AG08396 (cell line): ENCODE measurements around the gene PTCH2.
"Not testable (repeated sequence)": the region's sequence is repeated elsewhere in the genome, so short reads cannot be mapped to it uniquely, and the experiment has no call there.

Experiments used
- DNase-seq: peaks from one replicate; pipeline ENCODE4 v3.0.0; 2012; ENCODE audit warnings: low spot score, mixed read lengths

PTCH2 gene

GRCh38 chr1:44842486-44842861 is 579 bp downstream of the PTCH2 start:
- DNase-seq = no peak

GRCh38 chr1:44839576-44839975 is 3.5 kb downstream of the PTCH2 start:
- no peak for DNase-seq

GRCh38 chr1:44838294-44838693 is 4.8 kb downstream of the PTCH2 start:
- DNase-seq = not testable (repeated sequence)

- peak; percentile 84 for DNase-seq
These were observed 7.0 kb downstream of the PTCH2 start for GRCh38 chr1:44835738-44836675.

- no peak for DNase-seq
These were observed 8.7 kb downstream of the PTCH2 start for GRCh38 chr1:44834328-44834727.

- DNase-seq = no peak
These were observed 10.9 kb downstream of the PTCH2 start for GRCh38 chr1:44832056-44832705.

GRCh38 chr1:44831516-44831915 is 11.5 kb downstream of the PTCH2 start:
- DNase-seq = no peak

- no peak for DNase-seq
These were observed 12.2 kb downstream of the PTCH2 start for GRCh38 chr1:44830900-44831304.

- no peak for DNase-seq
These were observed 13.3 kb downstream of the PTCH2 start for GRCh38 chr1:44829506-44830384.

GRCh38 chr1:44828841-44829440 is 14.1 kb downstream of the PTCH2 start:
- DNase-seq = no peak

- no peak for DNase-seq
These were observed 14.9 kb downstream of the PTCH2 start for GRCh38 chr1:44828003-44828651.

- no peak for DNase-seq
These were observed 15.7 kb downstream of the PTCH2 start for GRCh38 chr1:44827197-44828002.

- no peak for DNase-seq
These were observed 16.5 kb downstream of the PTCH2 start for GRCh38 chr1:44826375-44827196.

- not testable (repeated sequence) for DNase-seq
These were observed 18.7 kb downstream of the PTCH2 start for GRCh38 chr1:44824392-44824791.

GRCh38 chr1:44822981-44823451 is 20.0 kb downstream of the PTCH2 start:
- DNase-seq = no peak

- DNase-seq = no peak
These were observed 20.8 kb downstream of the PTCH2 start for GRCh38 chr1:44822131-44822701.

- DNase-seq = no peak
These were observed 21.8 kb downstream of the PTCH2 start for GRCh38 chr1:44821240-44821715.

- DNase-seq = no peak
These were observed 22.5 kb downstream of the PTCH2 start for GRCh38 chr1:44820328-44821239.
